Activated CD4-positive, alpha-beta T cell treated with anti-CD3 and anti-CD28 coated beads for 36 hours (primary cell): ENCODE measurements around the gene ISX. TPM values are rescaled to one million over a fixed set of nuclear protein-coding genes. Genes with fewer than 3 reads are reported as not detected.

Experiments used
- ATAC-seq: fragments of 200-7000 bp; cut with Tn5 transposase; one replicate; pipeline ENCODE4 v1.10.0; 2021; ENCODE audit warnings: mild to moderate bottlenecking, moderate library complexity
- CTCF ChIA-PET: fragments of 350-600 bp; sonication (Branson Sonifier 250); formaldehyde crosslinking; loops from one replicate; lab custom pipeline; 2021; ENCODE audit warnings: antibody characterized with exemption; lab: Charles Lee
- POLR2A ChIA-PET: fragments of 350-600 bp; sonication (Branson Sonifier 250); formaldehyde crosslinking; loops from one replicate; lab custom pipeline; 2021; ENCODE audit warnings: antibody characterized with exemption, inconsistent platforms; lab: Charles Lee
- DNase-seq: peaks from one replicate; pipeline ENCODE4 v3.0.0-alpha.2; 2020
- H3K27ac Mint-ChIP-seq: one replicate; pipeline ENCODE4 v1.8.0; 2021; ENCODE audit warnings: mixed read lengths
- H3K27me3 Mint-ChIP-seq: one replicate; pipeline ENCODE4 v1.8.0; 2021; ENCODE audit warnings: mixed read lengths
- H3K36me3 Mint-ChIP-seq: one replicate; pipeline ENCODE4 v1.8.0; 2021; ENCODE audit warnings: low read depth, mixed read lengths
- H3K4me1 Mint-ChIP-seq: one replicate; pipeline ENCODE4 v1.8.0; 2021; ENCODE audit warnings: mixed read lengths
- H3K4me3 Mint-ChIP-seq: one replicate; pipeline ENCODE4 v1.8.0; 2021; ENCODE audit warnings: mild to moderate bottlenecking, moderate library complexity, mixed read lengths
- H3K9me3 Mint-ChIP-seq: one replicate; pipeline ENCODE4 v1.8.0; 2021; ENCODE audit warnings: low read depth, mixed read lengths
- intact Hi-C, 2 experiments: fragments of 100-400 bp; cut with DNase I in 1 of 2; cut with micrococcal nuclease in 1 of 2; formaldehyde crosslinking; loops; one replicate each; pipeline versions ENCODE4 v1.14.2 to v1.15.1; 2022 to 2024; cut with DNase I, micrococcal nuclease
- total RNA-seq, 2 experiments: library from RNA; stranded (reverse); gene quantifications; one replicate each; pipeline ENCODE4 v1.2.3, GENCODE V29; 2021

The ISX gene
- total RNA-seq, 2 experiments from 2014 or later: not detected

GRCh38 chr22:35072925-35073324, 7.0 kb downstream of the ISX start:
- CTCF ChIA-PET: interaction anchor here (1.1 kb wide), 1 partner anchor 11 kb away, joined by 3 read pairs; no protein-coding TSS in a partner anchor

GRCh38 chr22:35074583-35074982, 8.6 kb downstream of the ISX start:
- no peak overlapping the region for H3K27ac Mint-ChIP-seq
- intact Hi-C loops: no loop called here
- H3K4me1 Mint-ChIP-seq: no peaks in the 10 kb centered on the region
- H3K36me3 Mint-ChIP-seq: no peaks in the 10 kb centered on the region
- H3K4me3 Mint-ChIP-seq: no peak overlapping the region
- POLR2A ChIA-PET: no interaction called here
- H3K27me3 Mint-ChIP-seq: peaks cover 6% of the 10 kb centered on the region
- DNase-seq (no peak), ATAC-seq (no peak)
- CTCF ChIA-PET: no interaction called here
- no peaks in the 10 kb centered on the region for H3K9me3 Mint-ChIP-seq

More at GRCh38 chr22:35072925-35073324, 7.0 kb downstream of the ISX start:
- no peaks in the 10 kb centered on the region for H3K9me3 Mint-ChIP-seq
- peaks cover 6% of the 10 kb centered on the region for H3K27me3 Mint-ChIP-seq
- intact Hi-C loops: no loop called here
- ATAC-seq (no peak), DNase-seq (no peak)
- no peak overlapping the region for H3K27ac Mint-ChIP-seq
- H3K36me3 Mint-ChIP-seq: no peaks in the 10 kb centered on the region
- POLR2A ChIA-PET: no interaction called here
- no peaks in the 10 kb centered on the region for H3K4me1 Mint-ChIP-seq
- H3K4me3 Mint-ChIP-seq: no peak overlapping the region

GRCh38 chr22:35076630-35077029, 10.7 kb downstream of the ISX start:
- ChIA-PET POLR2A (no interaction called here), CTCF (interaction anchor here (0.6 kb wide), 1 partner anchor 513 kb away, joined by 3 read pairs; no protein-coding TSS in a partner anchor)
- DNase-seq: no peak
- no peak overlapping the region for H3K27ac Mint-ChIP-seq
- H3K4me3 Mint-ChIP-seq: no peak overlapping the region
- intact Hi-C loops: no loop called here
- H3K27me3 Mint-ChIP-seq: peaks cover 6% of the 10 kb centered on the region
- no peaks in the 10 kb centered on the region for H3K9me3 Mint-ChIP-seq
- no peaks in the 10 kb centered on the region for H3K36me3 Mint-ChIP-seq
- ATAC-seq: no peak
- no peaks in the 10 kb centered on the region for H3K4me1 Mint-ChIP-seq

- no peaks in the 10 kb centered on the region for H3K4me1 Mint-ChIP-seq
- H3K36me3 Mint-ChIP-seq: no peaks in the 10 kb centered on the region
- POLR2A ChIA-PET: no interaction called here
- DNase-seq: no peak
- no peak overlapping the region for H3K27ac Mint-ChIP-seq
- H3K4me3 Mint-ChIP-seq: no peak overlapping the region
- no peak for ATAC-seq
- intact Hi-C loops: no loop called here
- H3K9me3 Mint-ChIP-seq: peaks cover 2% of the 10 kb centered on the region
- peaks cover 4% of the 10 kb centered on the region for H3K27me3 Mint-ChIP-seq
- CTCF ChIA-PET: interaction anchor here (1.1 kb wide), 1 partner anchor 65 kb away, joined by 3 read pairs; no protein-coding TSS in a partner anchor
Observed at GRCh38 chr22:35085621-35086020, 19.7 kb downstream of the ISX start.

GRCh38 chr22:35089139-35089538, 23.2 kb downstream of the ISX start:
- CTCF ChIA-PET: interaction anchor here (0.7 to 1.3 kb wide), 2 partner anchors 9 to 1137 kb away, joined by 3 to 5 read pairs; no protein-coding TSS in a partner anchor
- POLR2A ChIA-PET: no interaction called here
- no peak overlapping the region for H3K4me3 Mint-ChIP-seq
- no peaks in the 10 kb centered on the region for H3K9me3 Mint-ChIP-seq
- no peaks in the 10 kb centered on the region for H3K4me1 Mint-ChIP-seq
- peaks cover 9% of the 10 kb centered on the region for H3K27me3 Mint-ChIP-seq
- intact Hi-C loops: no loop called here
- DNase-seq: no peak
- H3K27ac Mint-ChIP-seq: no peak overlapping the region
- ATAC-seq: no peak
- H3K36me3 Mint-ChIP-seq: no peaks in the 10 kb centered on the region

- intact Hi-C loops: no loop called here
- CTCF ChIA-PET: no interaction called here
Observed at GRCh38 chr22:35092406-35092805, 26.4 kb downstream of the ISX start.

GRCh38 chr22:35098921-35099320, 33.0 kb downstream of the ISX start:
- ATAC-seq: no peak
- Mint-ChIP-seq H3K27me3 (peaks cover 12% of the 10 kb centered on the region), H3K9me3 (no peaks in the 10 kb centered on the region), H3K4me3 (no peak overlapping the region), H3K27ac (no peak overlapping the region), H3K4me1 (no peaks in the 10 kb centered on the region), H3K36me3 (no peaks in the 10 kb centered on the region)
- DNase-seq: no peak
- ChIA-PET CTCF (interaction anchor here (0.6 kb wide), 1 partner anchor 22 kb away, joined by 3 read pairs; no protein-coding TSS in a partner anchor), POLR2A (no interaction called here)
- intact Hi-C loops: no loop called here

More at GRCh38 chr22:35092406-35092805, 26.4 kb downstream of the ISX start:
- Mint-ChIP-seq H3K36me3 (no peaks in the 10 kb centered on the region), H3K4me1 (no peaks in the 10 kb centered on the region), H3K27ac (no peak overlapping the region), H3K27me3 (peaks cover 19% of the 10 kb centered on the region), H3K9me3 (no peaks in the 10 kb centered on the region), H3K4me3 (no peak overlapping the region)
- DNase-seq (no peak), ATAC-seq (no peak)
- POLR2A ChIA-PET: no interaction called here

- ChIA-PET POLR2A (no interaction called here), CTCF (interaction anchor here (0.6 kb wide), 1 partner anchor 21 kb away, joined by 3 read pairs; no protein-coding TSS in a partner anchor)
- ATAC-seq (no peak), DNase-seq (no peak)
- no peak overlapping the region for H3K4me3 Mint-ChIP-seq
- H3K36me3 Mint-ChIP-seq: no peaks in the 10 kb centered on the region
- no peaks in the 10 kb centered on the region for H3K4me1 Mint-ChIP-seq
- intact Hi-C loops: no loop called here
- H3K9me3 Mint-ChIP-seq: no peaks in the 10 kb centered on the region
- no peak overlapping the region for H3K27ac Mint-ChIP-seq
- peaks cover 14% of the 10 kb centered on the region for H3K27me3 Mint-ChIP-seq
Observed at GRCh38 chr22:35099883-35100282, 33.9 kb downstream of the ISX start.

- Mint-ChIP-seq H3K36me3 (no peaks in the 10 kb centered on the region), H3K4me3 (no peak overlapping the region), H3K9me3 (no peaks in the 10 kb centered on the region), H3K4me1 (no peaks in the 10 kb centered on the region), H3K27me3 (peaks cover 8% of the 10 kb centered on the region), H3K27ac (no peak overlapping the region)
- ChIA-PET POLR2A (no interaction called here), CTCF (no interaction called here)
- ATAC-seq (no peak), DNase-seq (no peak)
- intact Hi-C loops: no loop called here
Observed at GRCh38 chr22:35102663-35103062, 36.7 kb downstream of the ISX start.

- ATAC-seq: no peak
- ChIA-PET POLR2A (no interaction called here), CTCF (interaction anchor here (0.7 kb wide), 1 partner anchor 27 kb away, joined by 3 read pairs; no protein-coding TSS in a partner anchor)
- Mint-ChIP-seq H3K27ac (no peak overlapping the region), H3K36me3 (no peaks in the 10 kb centered on the region), H3K4me1 (no peaks in the 10 kb centered on the region), H3K4me3 (no peak overlapping the region), H3K27me3 (peaks cover 8% of the 10 kb centered on the region), H3K9me3 (no peaks in the 10 kb centered on the region)
- intact Hi-C loops: no loop called here
- no peak for DNase-seq
Observed at GRCh38 chr22:35103761-35104160, 37.8 kb downstream of the ISX start.

GRCh38 chr22:35104491-35104890, 38.5 kb downstream of the ISX start:
- Mint-ChIP-seq H3K9me3 (no peaks in the 10 kb centered on the region), H3K27me3 (peaks cover 8% of the 10 kb centered on the region), H3K4me3 (no peak overlapping the region), H3K36me3 (no peaks in the 10 kb centered on the region), H3K27ac (no peak overlapping the region), H3K4me1 (no peaks in the 10 kb centered on the region)
- DNase-seq (no peak), ATAC-seq (no peak)
- ChIA-PET CTCF (interaction anchor here (1.0 kb wide), 1 partner anchor 46 kb away, joined by 3 read pairs; no protein-coding TSS in a partner anchor), POLR2A (no interaction called here)
- intact Hi-C loops: no loop called here

GRCh38 chr22:35109616-35110015, 43.7 kb downstream of the ISX start:
- no peaks in the 10 kb centered on the region for H3K9me3 Mint-ChIP-seq
- CTCF ChIA-PET: no interaction called here
- ATAC-seq: no peak
- H3K4me1 Mint-ChIP-seq: no peaks in the 10 kb centered on the region
- POLR2A ChIA-PET: no interaction called here
- H3K27me3 Mint-ChIP-seq: peaks cover 8% of the 10 kb centered on the region
- no peak for DNase-seq
- intact Hi-C loops: no loop called here
- H3K4me3 Mint-ChIP-seq: no peak overlapping the region
- no peaks in the 10 kb centered on the region for H3K36me3 Mint-ChIP-seq
- no peak overlapping the region for H3K27ac Mint-ChIP-seq
